Left lung (tissue), 10 donors: ENCODE results near the gene TGFB1I1. TPM values are rescaled to one million over a fixed set of nuclear protein-coding genes. Genes with fewer than 3 reads are reported as not detected.
"Not testable (repeated sequence)": the region's sequence is repeated elsewhere in the genome, so short reads cannot be mapped to it uniquely, and the experiment has no call there.

Experiments used
- ATAC-seq: fragments of 200-7000 bp; cut with Tn5 transposase; one replicate; pipeline ENCODE4 v1.9.1; 2020; ENCODE audit warnings: moderate library complexity
- DNase-seq, 4 donors: peaks; one replicate each; pipeline ENCODE4 v3.0.0-alpha.2; 2013 to 2020
- H3K27ac ChIP-seq, 2 donors: fragments of 200-600 bp; sonication (generic) in 1 of 2; one replicate each; pipeline versions ENCODE4 v1.5.0 to v1.8.0; 2020 to 2021
- H3K27me3 ChIP-seq, 2 donors: fragments of 200-600 bp; sonication (generic) in 1 of 2; one replicate each; pipeline versions ENCODE4 v1.5.0 to v1.8.0; 2020 to 2021
- H3K36me3 ChIP-seq, 2 donors: fragments of 200-600 bp; sonication (generic) in 1 of 2; one replicate each; pipeline versions ENCODE4 v1.5.0 to v1.8.0; 2020 to 2021
- H3K4me1 ChIP-seq, 2 donors: fragments of 200-600 bp; one replicate each; pipeline ENCODE4 v1.8.0; 2021
- H3K4me3 ChIP-seq, 2 donors: fragments of 200-600 bp; sonication (generic) in 1 of 2; one replicate each; pipeline versions ENCODE4 v1.5.0 to v1.8.0; 2020 to 2021; ENCODE audit warnings: mild to moderate bottlenecking in 1 of 2
- H3K9me3 ChIP-seq, 2 donors: fragments of 200-600 bp; sonication (generic) in 1 of 2; one replicate each; pipeline versions ENCODE4 v1.5.0 to v1.8.0; 2020 to 2021
- intact Hi-C, 2 donors: fragments of 100-400 bp; cut with DNase I; formaldehyde crosslinking; loops; one replicate each; pipeline versions ENCODE4 v1.11.2 to v1.14.2; 2022
- polyA plus RNA-seq, 6 donors: library from polyadenylated mRNA; unstranded; fragments of 120-200 nt; gene quantifications; one replicate each; pipeline ENCODE4 v1.2.1, GENCODE V29; 2013; ENCODE audit not compliant: insufficient read length in 6 of 6
- total RNA-seq, 2 donors: library from RNA; stranded (reverse); fragmentation: NEBNext Ultra II Directional; extraction: Animal tissue kit (Norgen Biotek cat#: 25700); gene quantifications; one replicate each; pipeline ENCODE4 v1.2.1, GENCODE V29; 2021
- TF ChIP-seq, protein P1 (sequence below), 2 donors: fragments of 200-600 bp; sonication (generic) in 1 of 2; IDR thresholded peaks; one replicate each; pipeline versions ENCODE4 v1.5.0 to v1.8.0; 2021; ENCODE audit warnings: antibody characterized with exemption in 2 of 2
- donor health status: DM: no; HTN: yes; CAD: no.
- donor health status: DM: no; HTN: no; CAD: no.

TGFB1I1 gene
- total and polyA plus RNA-seq, 8 donors, result 49.3 to 85.3 (median 66.8) TPM

- H3K36me3 ChIP-seq, result no peaks in the 10 kb centered on the region
These were observed 32.4 kb upstream of the TGFB1I1 start for GRCh38 chr16:31439519-31439918.

GRCh38 chr16:31440516-31441184 is 31.3 kb upstream of the TGFB1I1 start:
- H3K27ac ChIP-seq, result no peak overlapping the region

More at GRCh38 chr16:31439519-31439918, 32.4 kb upstream of the TGFB1I1 start:
- no peak for ATAC-seq
- Histone ChIP-seq H3K4me3 (no peak overlapping the region), H3K27ac (no peak overlapping the region), H3K27me3 (no peaks in the 10 kb centered on the region), H3K4me1 (peaks cover 0 to 10% of the 10 kb centered on the region in 2 donors), H3K9me3 (no peaks in the 10 kb centered on the region)
- intact Hi-C loops, result loop anchor here in 1 of 2 donors (10.0 kb wide), 1 partner anchor 455 kb away; the partner anchor contains the start of gene HSD3B7
- TF ChIP-seq, protein P1, sequence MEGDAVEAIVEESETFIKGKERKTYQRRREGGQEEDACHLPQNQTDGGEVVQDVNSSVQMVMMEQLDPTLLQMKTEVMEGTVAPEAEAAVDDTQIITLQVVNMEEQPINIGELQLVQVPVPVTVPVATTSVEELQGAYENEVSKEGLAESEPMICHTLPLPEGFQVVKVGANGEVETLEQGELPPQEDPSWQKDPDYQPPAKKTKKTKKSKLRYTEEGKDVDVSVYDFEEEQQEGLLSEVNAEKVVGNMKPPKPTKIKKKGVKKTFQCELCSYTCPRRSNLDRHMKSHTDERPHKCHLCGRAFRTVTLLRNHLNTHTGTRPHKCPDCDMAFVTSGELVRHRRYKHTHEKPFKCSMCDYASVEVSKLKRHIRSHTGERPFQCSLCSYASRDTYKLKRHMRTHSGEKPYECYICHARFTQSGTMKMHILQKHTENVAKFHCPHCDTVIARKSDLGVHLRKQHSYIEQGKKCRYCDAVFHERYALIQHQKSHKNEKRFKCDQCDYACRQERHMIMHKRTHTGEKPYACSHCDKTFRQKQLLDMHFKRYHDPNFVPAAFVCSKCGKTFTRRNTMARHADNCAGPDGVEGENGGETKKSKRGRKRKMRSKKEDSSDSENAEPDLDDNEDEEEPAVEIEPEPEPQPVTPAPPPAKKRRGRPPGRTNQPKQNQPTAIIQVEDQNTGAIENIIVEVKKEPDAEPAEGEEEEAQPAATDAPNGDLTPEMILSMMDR (IDR thresholded peaks at IDR 0.05), result no peak
- DNase-seq, result peak in 1 of 4 donors; percentile 15

GRCh38 chr16:31441956-31442355 is 30.0 kb upstream of the TGFB1I1 start:
- no peaks in the 10 kb centered on the region for H3K9me3 ChIP-seq
- TF ChIP-seq, protein P1 (IDR thresholded peaks at IDR 0.05), result no peak
- ATAC-seq, result no peak

More at GRCh38 chr16:31440516-31441184, 31.3 kb upstream of the TGFB1I1 start:
- TF ChIP-seq, protein P1 (IDR thresholded peaks at IDR 0.05), result no peak
- no peaks in the 10 kb centered on the region for H3K27me3 ChIP-seq
- H3K4me1 ChIP-seq, result peaks cover 0 to 10% of the 10 kb centered on the region in 2 donors
- H3K36me3 ChIP-seq, result no peaks in the 10 kb centered on the region
- H3K4me3 ChIP-seq, result no peak overlapping the region
- no peaks in the 10 kb centered on the region for H3K9me3 ChIP-seq
- intact Hi-C loops, result no loop called here
- ATAC-seq (no peak), DNase-seq (no peak)

GRCh38 chr16:31445931-31446330 is 26.0 kb upstream of the TGFB1I1 start:
- H3K27me3 ChIP-seq, H3K36me3 ChIP-seq, H3K9me3 ChIP-seq, H3K27ac ChIP-seq, ATAC-seq, DNase-seq, H3K4me3 ChIP-seq, intact Hi-C loops: not testable (repeated sequence)
- H3K4me1 ChIP-seq, result peaks cover 0 to 10% of the 10 kb centered on the region in 2 donors

More at GRCh38 chr16:31441956-31442355, 30.0 kb upstream of the TGFB1I1 start:
- DNase-seq, result no peak
- Histone ChIP-seq H3K27me3 (no peaks in the 10 kb centered on the region), H3K27ac (peak overlapping the region in 1 of 2 donors; percentile 84), H3K4me3 (peak overlapping the region; percentile 72 to 92), H3K36me3 (no peaks in the 10 kb centered on the region), H3K4me1 (peaks cover 0 to 10% of the 10 kb centered on the region in 2 donors)
- intact Hi-C loops, result no loop called here

- TF ChIP-seq, protein P1 (IDR thresholded peaks at IDR 0.05), result no peak
- Histone ChIP-seq H3K4me1 (peaks cover 20 to 44% of the 10 kb centered on the region in 2 donors), H3K36me3 (no peaks in the 10 kb centered on the region), H3K27me3 (no peaks in the 10 kb centered on the region), H3K4me3 (no peak overlapping the region), H3K27ac (no peak overlapping the region), H3K9me3 (no peaks in the 10 kb centered on the region)
- intact Hi-C loops, result no loop called here
- ATAC-seq (no peak), DNase-seq (no peak)
These were observed 20.8 kb upstream of the TGFB1I1 start for GRCh38 chr16:31451201-31451600.
